GM12878 (cell line): Measurements from ENCODE around the gene ZNF133. TPM values are rescaled to one million over a fixed set of nuclear protein-coding genes. Genes with fewer than 3 reads are reported as not detected.

Experiments
- ATAC-seq: fragments of 200-7000 bp; cut with Tn5 transposase; 3 replicates; pipeline ENCODE4 v1.9.1; 2020; ENCODE audit warnings: mild to moderate bottlenecking, moderate library complexity
- BruUV-seq: library from RNA; stranded (reverse); fragments of 400-500 nt; replicated peaks from 2 replicates; lab custom pipeline; 2021; lab: Mats Ljungman, UMichigan
- CTCF ChIA-PET: fragments of 300-600 bp; sonication (Branson Sonifier 250); formaldehyde crosslinking; extraction: SDS; loops from one replicate; lab custom pipeline; 2021; ENCODE audit warnings: inconsistent platforms; lab: Yijun Ruan, JAX
- POLR2A ChIA-PET: fragments of 350-600 bp; formaldehyde crosslinking; extraction: SDS; loops from one replicate; lab custom pipeline; 2021; ENCODE audit warnings: inconsistent platforms; lab: Charles Lee
- RAD21 ChIA-PET: fragments of 300-600 bp; sonication (Branson Sonifier 250); formaldehyde crosslinking; loops from one replicate; lab custom pipeline; 2023; ENCODE audit warnings: antibody characterized with exemption; ENCODE audit not compliant: unreplicated experiment; lab: Charles Lee
- SMC1A ChIA-PET: fragments of 300-600 bp; sonication (Branson Sonifier 250); formaldehyde crosslinking; loops from one replicate; lab custom pipeline; 2023; ENCODE audit not compliant: unreplicated experiment, uncharacterized antibody; lab: Charles Lee
- DNase-seq: peaks from one replicate; pipeline ENCODE4 v3.0.0-alpha.2; 2011; ENCODE audit warnings: low read depth, low spot score
- FAIRE-seq: peaks from 3 replicates; lab custom pipeline; 2011; peaks lifted over from hg19 to GRCh38; lab: Jason Lieb, UNC
- H2AFZ ChIP-seq: 2 replicates; pipeline ENCODE4 v1.6.0; 2011; ENCODE audit warnings: low read depth, low read length, control low read depth; ENCODE audit not compliant: control insufficient read depth
- H3K27ac ChIP-seq: 2 replicates; pipeline ENCODE4 v1.5.1; 2011; ENCODE audit warnings: control low read depth; ENCODE audit not compliant: control insufficient read depth, insufficient read depth
- H3K27me3 ChIP-seq, 2 experiments: replicated peaks in 1 of 2; 2 replicates each; pipeline versions ENCODE4 v1.6.0 to v1.6.1; 2011; ENCODE audit warnings: low read length in 1 of 2; ENCODE audit not compliant: control insufficient read depth in 2 of 2, insufficient read depth in 2 of 2
- H3K36me3 ChIP-seq, 2 experiments: 2 replicates each; pipeline ENCODE4 v1.5.1; 2011; ENCODE audit warnings: low read length in 1 of 2; ENCODE audit not compliant: control insufficient read depth in 2 of 2, insufficient read depth in 2 of 2
- H3K4me1 ChIP-seq: 2 replicates; pipeline ENCODE4 v1.6.1; 2011; ENCODE audit warnings: mild to moderate bottlenecking, low read length, moderate library complexity, mixed read lengths; ENCODE audit not compliant: control insufficient read depth, insufficient read depth
- H3K4me2 ChIP-seq: 2 replicates; pipeline ENCODE4 v1.6.0; 2011; ENCODE audit warnings: control low read depth; ENCODE audit not compliant: control insufficient read depth, insufficient read depth
- H3K4me3 ChIP-seq: fragments of 200-600 bp; sonication (generic); 2 replicates; pipeline ENCODE4 v1.5.1; 2016
- H3K79me2 ChIP-seq: 2 replicates; pipeline ENCODE4 v1.6.0; 2011; ENCODE audit warnings: low read length; ENCODE audit not compliant: control insufficient read depth, insufficient read depth
- H3K9ac ChIP-seq: 2 replicates; pipeline ENCODE4 v1.8.0; 2011; ENCODE audit warnings: low read length, control low read depth, mixed read lengths; ENCODE audit not compliant: control insufficient read depth, insufficient read depth
- H3K9me3 ChIP-seq: replicated peaks from 3 replicates; pipeline ENCODE4 v1.5.1; 2011; ENCODE audit warnings: mild to moderate bottlenecking, low read length; ENCODE audit not compliant: control insufficient read depth, insufficient read depth
- H4K20me1 ChIP-seq: 2 replicates; pipeline ENCODE4 v1.6.0; 2011; ENCODE audit not compliant: control insufficient read depth, insufficient read depth
- BCLAF1 ChIP-seq: fragments of 450-650 bp; IDR thresholded peaks from 2 replicates; pipeline ENCODE4 v1.6.1; 2017; ENCODE audit warnings: antibody characterized with exemption, mild to moderate bottlenecking, moderate library complexity
- CEBPZ ChIP-seq: fragments of 150-350 bp; IDR thresholded peaks from 2 replicates; pipeline ENCODE4 v1.6.1; 2016; ENCODE audit warnings: low read depth, low read length
- MTA2 ChIP-seq: fragments of 450-650 bp; IDR thresholded peaks from 2 replicates; pipeline ENCODE4 v1.6.1; 2016; ENCODE audit warnings: low read depth, mild to moderate bottlenecking, moderate library complexity
- NFYA ChIP-seq: IDR thresholded peaks from 2 replicates; pipeline ENCODE4 v1.6.1; 2011; ENCODE audit warnings: low read depth, mild to moderate bottlenecking, low read length, improper control_type of control experiment, borderline replicate concordance
- NFYB ChIP-seq: IDR thresholded peaks from 2 replicates; pipeline ENCODE4 v1.6.1; 2011; ENCODE audit warnings: low read depth, mild to moderate bottlenecking, low read length, improper control_type of control experiment, moderate library complexity; ENCODE audit not compliant: insufficient read depth
- RB1 ChIP-seq: fragments of 450-650 bp; formaldehyde crosslinking; IDR thresholded peaks from 2 replicates; pipeline ENCODE4 v1.6.1; 2017; ENCODE audit warnings: mild to moderate bottlenecking, borderline replicate concordance
- SMAD1 ChIP-seq: fragments of 450-650 bp; IDR thresholded peaks from 2 replicates; pipeline ENCODE4 v1.6.1; 2018; ENCODE audit warnings: mild to moderate bottlenecking, low read depth; ENCODE audit not compliant: partially characterized antibody
- STAT1 ChIP-seq: fragments of 450-650 bp; conservative IDR thresholded peaks from 2 replicates; pipeline ENCODE4 v1.6.1; 2014; ENCODE audit warnings: antibody characterized with exemption, mild to moderate bottlenecking
- SUZ12 ChIP-seq: fragments of 200-600 bp; sonication (generic); IDR thresholded peaks from one replicate; pipeline ENCODE4 v1.6.1; 2018; ENCODE audit warnings: antibody characterized with exemption, mild to moderate bottlenecking; ENCODE audit not compliant: unreplicated experiment
- YY1 ChIP-seq: IDR thresholded peaks from 2 replicates; pipeline ENCODE4 v1.6.1; 2011; ENCODE audit warnings: low read depth, mild to moderate bottlenecking, low read length
- ZNF24 ChIP-seq: fragments of 450-650 bp; IDR thresholded peaks from 2 replicates; pipeline ENCODE4 v1.6.1; 2017; ENCODE audit warnings: antibody characterized with exemption, mild to moderate bottlenecking
- WGBS: methylation state at CpG from one replicate; pipeline ENCODE4 v1.1.6; 2016; ENCODE audit warnings: low lambda C conversion rate; ENCODE audit not compliant: insufficient replicate concordance, insufficient coverage; ENCODE audit errors: missing lambda C conversion rate; 5-methylcytosine and 5-hydroxymethylcytosine counted together
- in situ Hi-C: fragments of 300-500 bp; cut with MboI; formaldehyde crosslinking; loops from 9 replicates; pipeline ENCODE4 v1.14.3; 2018; ENCODE audit warnings: mixed read lengths
- intact Hi-C: fragments of 100-400 bp; cut with micrococcal nuclease; formaldehyde crosslinking; loops from one replicate; pipeline ENCODE4 v1.14.2; 2022; ENCODE audit not compliant: unreplicated experiment
- polyA plus RNA-seq, 11 experiments: library from polyadenylated mRNA; depleted of rRNA in 4 of 11; unstranded in 6 of 11; stranded (reverse) in 5 of 11; fragments of >200 nt; fragmentation: Nextera tagmentation in 4 of 11; fragmentation: Illumina TruSeq in 1 of 11; extraction: Ambion mirVana in 4 of 11; extraction: Trizol in 1 of 11; gene quantifications; 1 replicate in 1 of 11; 2 replicates in 10 of 11; pipeline versions ENCODE4 v1.2.1 to v1.2.3, GENCODE V29; 2011 to 2016; ENCODE audit warnings: inconsistent platforms in 2 of 11, missing spikeins in 2 of 11, low read depth in 1 of 11
- total RNA-seq, 4 experiments: library from RNA; depleted of rRNA in 3 of 4; stranded (reverse); fragments of >200 nt in 3 of 4; fragmentation: Illumina TruSeq in 1 of 4; extraction: Trizol in 1 of 4; gene quantifications; 2 replicates each; pipeline versions ENCODE4 v1.2.1 to v1.2.3, GENCODE V29; 2013 to 2021
- TF ChIP-seq, protein P1 (sequence below): IDR thresholded peaks from 2 replicates; pipeline ENCODE4 v1.6.1; 2012; ENCODE audit warnings: low read depth, low read length, improper control_type of control experiment

Gene ZNF133
- total and polyA plus RNA-seq, 10 of the 15 experiments (the other 5 are each of a cell fraction or from before 2014, with no cell fraction given) = 2.0 to 9.3 (median 7.3) TPM

DNA sequence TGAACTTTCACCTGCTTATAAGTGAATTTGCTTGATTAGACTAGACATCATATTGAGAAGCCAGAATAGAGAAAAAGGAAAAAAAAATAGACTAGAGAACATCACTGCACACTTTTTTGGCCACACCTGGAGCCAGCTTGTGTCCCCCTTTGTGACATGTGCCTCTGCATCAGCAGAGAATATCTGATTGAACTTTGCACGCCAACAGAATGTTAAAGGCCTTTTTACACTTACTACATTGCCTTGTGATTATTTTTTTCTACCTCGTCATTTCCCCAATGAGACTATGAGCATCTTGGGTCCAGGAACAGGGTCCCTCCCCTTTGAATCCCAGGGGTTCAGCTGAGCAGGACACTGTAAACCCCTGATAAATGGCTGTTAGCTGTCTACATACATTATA is 17.2 kb upstream of the ZNF133 start:
- Histone ChIP-seq H3K27ac (no peak overlapping the region), H3K4me1 (no peaks in the 10 kb centered on the region), H3K36me3 (no peaks in the 10 kb centered on the region), H3K9me3 (no peaks in the 10 kb centered on the region), H2AFZ (no peak overlapping the region), H3K4me3 (no peak overlapping the region), H3K4me2 (no peak overlapping the region), H3K9ac (no peak overlapping the region), H3K79me2 (no peaks in the 10 kb centered on the region), H3K27me3 (no peaks in the 10 kb centered on the region; a peak in 1 of 4 replicates), H4K20me1 (no peaks in the 10 kb centered on the region)
- SMC1A ChIA-PET = interaction anchor here (0.7 kb wide), 1 partner anchor 12 kb away, joined by 3 read pairs; no protein-coding TSS in a partner anchor
- intact Hi-C loops (no loop called here), in situ Hi-C loops (no loop called here)
- no TSS peak for BruUV-seq
- 0% methylated on average over 2 of the region's 2 CpGs for WGBS
- CTCF ChIA-PET = no interaction called here
- no peak for ATAC-seq
- RAD21 ChIA-PET = no interaction called here
- POLR2A ChIA-PET = no interaction called here
- FAIRE-seq = no peak
- no peak for DNase-seq
- no peak for TF ChIP-seq RB1

GRCh38 chr20:18272451-18272850 is 15.9 kb upstream of the ZNF133 start:
- WGBS = 60% methylated on average over 6 of the region's 6 CpGs
- Histone ChIP-seq H3K27ac (no peak overlapping the region), H3K4me3 (no peak overlapping the region), H3K4me2 (no peak overlapping the region), H4K20me1 (no peaks in the 10 kb centered on the region), H3K9ac (no peak overlapping the region), H3K9me3 (no peaks in the 10 kb centered on the region), H3K27me3 (no peaks in the 10 kb centered on the region; a peak in 1 of 4 replicates), H2AFZ (no peak overlapping the region), H3K79me2 (no peaks in the 10 kb centered on the region), H3K36me3 (no peaks in the 10 kb centered on the region), H3K4me1 (no peaks in the 10 kb centered on the region)
- in situ Hi-C loops (no loop called here), intact Hi-C loops (no loop called here)
- RAD21 ChIA-PET = no interaction called here
- peak; percentile 16; the same call in 1 of the 3 replicates for ATAC-seq
- CTCF ChIA-PET = no interaction called here
- POLR2A ChIA-PET = no interaction called here
- BruUV-seq = no TSS peak
- SMC1A ChIA-PET = no interaction called here
- FAIRE-seq = no peak
- no peak for DNase-seq
- TF ChIP-seq BCLAF1 (no peak), NFYA (no peak), SUZ12 (no peak), NFYB (no peak), MTA2 (no peak), SMAD1 (no peak), YY1 (no peak), STAT1 (no peak), ZNF24 (no peak), CEBPZ (no peak)
- TF ChIP-seq, protein P1, sequence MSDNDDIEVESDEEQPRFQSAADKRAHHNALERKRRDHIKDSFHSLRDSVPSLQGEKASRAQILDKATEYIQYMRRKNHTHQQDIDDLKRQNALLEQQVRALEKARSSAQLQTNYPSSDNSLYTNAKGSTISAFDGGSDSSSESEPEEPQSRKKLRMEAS = no peak
